Measurements from ENCODE around the gene LIN28A.

LIN28A gene

DNA sequence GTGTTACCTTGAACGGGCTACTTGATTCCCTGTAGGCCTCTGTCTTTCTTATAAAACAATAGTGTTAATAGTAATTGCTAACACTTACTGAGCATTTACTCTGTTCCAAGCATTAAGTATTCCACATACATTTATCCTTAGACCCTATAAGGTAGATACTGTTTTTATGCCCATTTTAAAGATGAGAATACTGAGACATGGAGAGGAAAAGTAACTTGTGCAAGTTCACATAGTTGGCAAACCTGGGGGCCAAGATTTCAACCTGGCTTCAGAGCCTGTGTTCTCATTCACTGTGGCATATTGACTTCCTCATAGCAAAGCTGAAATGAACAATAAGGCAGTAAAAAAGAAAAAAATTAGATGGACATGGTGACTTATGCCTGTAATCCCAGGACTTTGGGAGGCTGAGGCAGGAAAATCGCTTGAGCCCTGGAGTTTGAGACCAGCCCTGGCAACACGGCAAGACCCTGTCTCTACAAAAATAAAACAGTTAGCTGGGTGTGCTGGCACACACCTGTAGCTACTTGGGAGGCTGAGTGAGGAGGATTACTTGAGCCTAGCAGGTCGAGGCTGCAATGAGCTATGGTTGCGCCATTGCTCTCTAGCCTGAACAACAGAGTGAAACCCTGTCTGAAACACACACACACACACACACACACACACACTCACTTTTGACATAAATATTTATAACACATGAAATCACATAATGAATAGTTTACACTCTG, 42.0 kb downstream of the LIN28A start:
- no peak for DNase-seq (ENCODE audit: low read depth in 1 of 2, low spot score in 1 of 2)
- no peak overlapping the region for H3K4me3 ChIP-seq (replicated peaks; ENCODE audit: insufficient read depth, low read length)
- H3K27ac ChIP-seq (replicated peaks): no peak overlapping the region
- H3K27me3 ChIP-seq (ENCODE audit: insufficient read depth, poor library complexity, severe bottlenecking): no peaks in the 10 kb centered on the region
- TF ChIP-seq, protein P1, sequence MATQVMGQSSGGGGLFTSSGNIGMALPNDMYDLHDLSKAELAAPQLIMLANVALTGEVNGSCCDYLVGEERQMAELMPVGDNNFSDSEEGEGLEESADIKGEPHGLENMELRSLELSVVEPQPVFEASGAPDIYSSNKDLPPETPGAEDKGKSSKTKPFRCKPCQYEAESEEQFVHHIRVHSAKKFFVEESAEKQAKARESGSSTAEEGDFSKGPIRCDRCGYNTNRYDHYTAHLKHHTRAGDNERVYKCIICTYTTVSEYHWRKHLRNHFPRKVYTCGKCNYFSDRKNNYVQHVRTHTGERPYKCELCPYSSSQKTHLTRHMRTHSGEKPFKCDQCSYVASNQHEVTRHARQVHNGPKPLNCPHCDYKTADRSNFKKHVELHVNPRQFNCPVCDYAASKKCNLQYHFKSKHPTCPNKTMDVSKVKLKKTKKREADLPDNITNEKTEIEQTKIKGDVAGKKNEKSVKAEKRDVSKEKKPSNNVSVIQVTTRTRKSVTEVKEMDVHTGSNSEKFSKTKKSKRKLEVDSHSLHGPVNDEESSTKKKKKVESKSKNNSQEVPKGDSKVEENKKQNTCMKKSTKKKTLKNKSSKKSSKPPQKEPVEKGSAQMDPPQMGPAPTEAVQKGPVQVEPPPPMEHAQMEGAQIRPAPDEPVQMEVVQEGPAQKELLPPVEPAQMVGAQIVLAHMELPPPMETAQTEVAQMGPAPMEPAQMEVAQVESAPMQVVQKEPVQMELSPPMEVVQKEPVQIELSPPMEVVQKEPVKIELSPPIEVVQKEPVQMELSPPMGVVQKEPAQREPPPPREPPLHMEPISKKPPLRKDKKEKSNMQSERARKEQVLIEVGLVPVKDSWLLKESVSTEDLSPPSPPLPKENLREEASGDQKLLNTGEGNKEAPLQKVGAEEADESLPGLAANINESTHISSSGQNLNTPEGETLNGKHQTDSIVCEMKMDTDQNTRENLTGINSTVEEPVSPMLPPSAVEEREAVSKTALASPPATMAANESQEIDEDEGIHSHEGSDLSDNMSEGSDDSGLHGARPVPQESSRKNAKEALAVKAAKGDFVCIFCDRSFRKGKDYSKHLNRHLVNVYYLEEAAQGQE (IDR thresholded peaks at IDR 0.05; ENCODE audit: insufficient replicate concordance, low read depth): no peak
- TF ChIP-seq POLR2AphosphoS5 (IDR thresholded peaks at IDR 0.05; ENCODE audit: low read depth) (no peak), SPI1 (IDR thresholded peaks at IDR 0.05; ENCODE audit: borderline replicate concordance, low read depth) (no peak), GABPA (IDR thresholded peaks at IDR 0.05; ENCODE audit: low read depth) (no peak)
- TF ChIP-seq, protein P2, sequence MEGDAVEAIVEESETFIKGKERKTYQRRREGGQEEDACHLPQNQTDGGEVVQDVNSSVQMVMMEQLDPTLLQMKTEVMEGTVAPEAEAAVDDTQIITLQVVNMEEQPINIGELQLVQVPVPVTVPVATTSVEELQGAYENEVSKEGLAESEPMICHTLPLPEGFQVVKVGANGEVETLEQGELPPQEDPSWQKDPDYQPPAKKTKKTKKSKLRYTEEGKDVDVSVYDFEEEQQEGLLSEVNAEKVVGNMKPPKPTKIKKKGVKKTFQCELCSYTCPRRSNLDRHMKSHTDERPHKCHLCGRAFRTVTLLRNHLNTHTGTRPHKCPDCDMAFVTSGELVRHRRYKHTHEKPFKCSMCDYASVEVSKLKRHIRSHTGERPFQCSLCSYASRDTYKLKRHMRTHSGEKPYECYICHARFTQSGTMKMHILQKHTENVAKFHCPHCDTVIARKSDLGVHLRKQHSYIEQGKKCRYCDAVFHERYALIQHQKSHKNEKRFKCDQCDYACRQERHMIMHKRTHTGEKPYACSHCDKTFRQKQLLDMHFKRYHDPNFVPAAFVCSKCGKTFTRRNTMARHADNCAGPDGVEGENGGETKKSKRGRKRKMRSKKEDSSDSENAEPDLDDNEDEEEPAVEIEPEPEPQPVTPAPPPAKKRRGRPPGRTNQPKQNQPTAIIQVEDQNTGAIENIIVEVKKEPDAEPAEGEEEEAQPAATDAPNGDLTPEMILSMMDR (IDR thresholded peaks at IDR 0.05; ENCODE audit: insufficient read depth, low read length): no peak

DNA sequence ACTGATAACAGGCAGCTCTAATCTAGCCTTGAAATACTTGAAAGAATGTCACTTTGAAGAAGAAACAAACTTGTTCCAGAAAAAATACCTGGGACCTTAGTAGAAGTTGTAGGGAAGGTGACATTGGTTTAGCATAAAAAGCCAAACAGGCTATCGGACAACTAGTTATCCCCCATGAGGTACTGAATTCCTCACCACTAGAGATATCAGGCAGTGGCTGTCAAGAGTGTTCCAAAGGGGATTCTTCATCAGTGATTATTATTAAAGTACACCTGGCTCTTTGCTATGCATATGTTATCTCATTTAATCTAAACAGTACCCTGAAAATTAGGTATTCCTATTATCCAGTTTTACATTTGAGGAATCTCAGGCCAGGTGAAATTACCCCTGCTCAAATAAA, 48.5 kb downstream of the LIN28A start:
- DNase-seq (ENCODE audit: low read depth in 1 of 2, low spot score in 1 of 2): no peak
- TF ChIP-seq POLR2AphosphoS5 (IDR thresholded peaks at IDR 0.05; ENCODE audit: low read depth) (no peak), GABPA (IDR thresholded peaks at IDR 0.05; ENCODE audit: low read depth) (no peak), SPI1 (IDR thresholded peaks at IDR 0.05; ENCODE audit: borderline replicate concordance, low read depth) (no peak)
- TF ChIP-seq, protein P2 (IDR thresholded peaks at IDR 0.05; ENCODE audit: insufficient read depth, low read length): no peak
- TF ChIP-seq, protein P1 (IDR thresholded peaks at IDR 0.05; ENCODE audit: insufficient replicate concordance, low read depth): no peak

DNA sequence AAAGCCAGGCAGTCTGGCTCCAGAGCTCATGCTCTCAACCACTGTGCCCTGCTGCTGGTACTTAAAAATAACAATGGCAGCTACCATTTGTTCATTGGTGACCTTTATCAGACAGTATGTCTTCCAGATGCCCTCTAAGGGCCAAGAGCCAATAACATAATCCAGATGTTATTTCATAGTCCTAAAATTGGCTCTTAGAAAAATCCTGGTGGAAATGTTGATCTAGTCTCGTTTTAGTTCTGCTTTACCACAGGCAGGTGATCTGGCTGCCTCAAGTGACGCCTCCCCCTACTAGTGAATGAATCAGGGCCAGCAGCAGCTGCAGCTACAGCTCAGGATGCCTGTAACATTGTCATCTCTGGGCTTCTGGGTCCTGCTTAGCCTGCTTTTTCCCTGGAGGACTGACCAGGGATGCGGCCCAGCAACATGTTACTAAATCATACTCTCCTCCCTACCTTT, 49.0 kb downstream of the LIN28A start:
- Histone ChIP-seq H3K27ac (replicated peaks) (no peak overlapping the region), H3K4me3 (replicated peaks; ENCODE audit: insufficient read depth, low read length) (no peak overlapping the region), H3K27me3 (ENCODE audit: insufficient read depth, poor library complexity, severe bottlenecking) (no peaks in the 10 kb centered on the region)
- no peak for TF ChIP-seq SPI1 (IDR thresholded peaks at IDR 0.05; ENCODE audit: borderline replicate concordance, low read depth)
- TF ChIP-seq POLR2AphosphoS5 (IDR thresholded peaks at IDR 0.05; ENCODE audit: low read depth): no peak
- no peak for TF ChIP-seq GABPA (IDR thresholded peaks at IDR 0.05; ENCODE audit: low read depth)
- TF ChIP-seq, protein P1 (IDR thresholded peaks at IDR 0.05; ENCODE audit: insufficient replicate concordance, low read depth): no peak
- TF ChIP-seq, protein P2 (IDR thresholded peaks at IDR 0.05; ENCODE audit: insufficient read depth, low read length): no peak
- DNase-seq (ENCODE audit: low read depth in 1 of 2, low spot score in 1 of 2): no peak

More for the DNA sequence above, 48.5 kb downstream of the LIN28A start:
- Histone ChIP-seq H3K4me3 (replicated peaks; ENCODE audit: insufficient read depth, low read length) (no peak overlapping the region), H3K27me3 (ENCODE audit: insufficient read depth, poor library complexity, severe bottlenecking) (no peaks in the 10 kb centered on the region), H3K27ac (replicated peaks) (no peak overlapping the region)
